Heart left ventricle (tissue), 13 donors: Measurements from ENCODE around the gene UGT1A10.

Experiments
- CTCF ChIP-seq, 12 donors: fragments of 200-600 bp; sonication (generic) in 4 of 12; IDR thresholded peaks; one replicate each; pipeline versions ENCODE4 v1.5.0 to v1.8.0; 2018 to 2022; ENCODE audit warnings: antibody characterized with exemption in 12 of 12, mild to moderate bottlenecking in 5 of 12
- POLR2A ChIP-seq, 2 donors: fragments of 450-650 bp; IDR thresholded peaks; one replicate each; pipeline ENCODE4 v1.6.1; 2017; ENCODE audit warnings: antibody characterized with exemption in 2 of 2, mild to moderate bottlenecking in 2 of 2, moderate library complexity in 2 of 2
- donor health status: ischemic (EF 13 %, LVEDD 7.1; RV severe dilation, severe dysfunction).
- donor health status: DM: no; HTN: yes; CAD: no.
- donor health status: DM: no; HTN: no; CAD: no.
- donor health status: ischemic (EF 25% LVEDD 6.9; RV normal size, moderate dysfunction).
- donor health status: ischemic (EF 25% LVEDD 5.7; RV mildly dilated, moderate dysfunction).
- donor health status: ischemic (EF 35%, LVEDD 5.7; RV mildly dilated, moderate dysfunction).
- donor health status: nonischemic (EF 11% LVEDD 7.7; RV severe dilation, severe dysfunction).
- donor health status: DM: yes; HTN: yes; CAD: no.
- donor health status: PGD.
- donor health status: ischemic (EF 29% LVEDD 5.4; RV normal size, mild dysfunction).
- donor health status: nonischemic (EF 23%, LVEDD 6.1; RV moderate dilation, normal function).

DNA sequence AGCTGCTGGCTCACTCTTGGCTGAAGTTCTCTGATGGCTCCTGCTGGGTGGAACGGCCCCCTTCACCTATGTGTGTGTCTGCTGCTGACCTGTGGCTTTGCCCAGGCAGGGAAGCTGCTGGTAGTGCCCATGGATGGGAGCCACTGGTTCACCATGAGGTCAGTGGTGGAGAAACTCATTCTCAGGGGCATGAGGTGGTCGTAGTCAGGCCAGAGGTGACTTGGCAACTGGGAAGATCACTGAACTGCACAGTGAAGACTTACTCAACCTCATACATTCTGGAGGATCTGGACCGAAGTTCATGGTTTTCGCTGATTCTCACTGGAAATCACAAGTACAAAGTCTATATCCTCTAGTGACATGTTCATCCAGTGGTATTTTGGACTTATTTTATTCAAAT, 32.7 kb upstream of the UGT1A10 start:
- TF ChIP-seq CTCF (IDR thresholded peaks at IDR 0.05) (no peak), POLR2A (IDR thresholded peaks at IDR 0.05) (no peak)
